UCSD-AML1 (cell line): Measurements from ENCODE around the gene KIAA0040.
A peak's percentile ranks its signal among the peaks of the same experiment; 100 is the strongest.

Source experiments
- DNase-seq: peaks from one replicate; lab custom pipeline; 2025; ENCODE audit not compliant: unreplicated experiment; lab: John Stamatoyannopoulos, UW

The KIAA0040 gene

GRCh38 chr1:175192630-175193526, at the start of gene KIAA0040:
TSS of gene KIAA0040 (minus strand) at chr1:175192776. CDS start at chr1:175161013, 31,763 bp downstream.
- DNase-seq: peak; percentile 19

- DNase-seq: no peak
These were observed 44.8 kb upstream of the KIAA0040 start for GRCh38 chr1:175237389-175237788.

GRCh38 chr1:175234639-175235038, 42.1 kb upstream of the KIAA0040 start:
- DNase-seq: no peak

DNA sequence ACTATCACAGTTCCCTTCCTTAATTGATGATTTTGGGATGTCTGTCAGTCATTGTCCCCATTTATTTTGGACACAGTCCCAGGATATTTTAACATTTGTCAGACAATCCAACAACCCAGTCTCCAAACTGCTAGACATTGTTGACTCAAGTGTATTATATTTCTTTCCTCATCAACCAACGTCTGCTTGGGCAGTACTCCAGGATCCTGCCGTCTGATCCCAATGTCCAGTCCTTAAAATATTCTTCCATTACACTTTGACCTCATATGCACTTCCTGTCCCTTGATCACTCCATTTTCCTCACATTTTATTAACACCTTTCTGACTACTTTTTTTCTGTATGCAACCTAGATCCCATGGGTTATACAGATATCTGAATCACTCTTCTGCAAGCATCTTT, 39.8 kb upstream of the KIAA0040 start:
- no peak for DNase-seq

- DNase-seq: no peak
These were observed 33.2 kb upstream of the KIAA0040 start for GRCh38 chr1:175225805-175226129.

- no peak for DNase-seq
These were observed 29.8 kb upstream of the KIAA0040 start for GRCh38 chr1:175222296-175222938.

GRCh38 chr1:175221557-175222175, 29.1 kb upstream of the KIAA0040 start:
- no peak for DNase-seq

- no peak for DNase-seq
These were observed 28.4 kb upstream of the KIAA0040 start for GRCh38 chr1:175220853-175221556.

GRCh38 chr1:175219774-175220173, 27.2 kb upstream of the KIAA0040 start:
- no peak for DNase-seq

GRCh38 chr1:175218786-175219434, 26.3 kb upstream of the KIAA0040 start:
- DNase-seq: no peak

GRCh38 chr1:175217721-175218531, 25.4 kb upstream of the KIAA0040 start:
- no peak for DNase-seq

DNA sequence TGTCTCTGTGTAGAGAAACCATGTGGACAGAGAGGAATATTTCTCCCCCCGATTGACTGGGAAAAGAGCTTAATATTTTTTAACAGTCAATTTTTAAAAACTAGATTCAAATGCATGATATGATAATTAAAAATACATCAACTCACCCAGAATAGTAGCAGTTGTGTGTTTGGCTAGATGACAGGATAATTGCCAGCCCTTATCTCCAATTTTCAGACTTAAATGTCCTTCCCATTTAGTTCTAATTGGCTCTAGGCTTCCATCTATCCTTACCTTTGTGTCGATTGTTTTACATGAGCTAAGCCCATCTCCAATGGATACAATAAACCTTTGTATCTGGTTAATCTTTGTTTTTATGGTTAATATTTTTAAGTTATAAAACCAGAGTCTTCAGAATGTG, 23.9 kb upstream of the KIAA0040 start:
- no peak for DNase-seq

- DNase-seq: no peak
These were observed 19.1 kb upstream of the KIAA0040 start for GRCh38 chr1:175211656-175212055.

DNA sequence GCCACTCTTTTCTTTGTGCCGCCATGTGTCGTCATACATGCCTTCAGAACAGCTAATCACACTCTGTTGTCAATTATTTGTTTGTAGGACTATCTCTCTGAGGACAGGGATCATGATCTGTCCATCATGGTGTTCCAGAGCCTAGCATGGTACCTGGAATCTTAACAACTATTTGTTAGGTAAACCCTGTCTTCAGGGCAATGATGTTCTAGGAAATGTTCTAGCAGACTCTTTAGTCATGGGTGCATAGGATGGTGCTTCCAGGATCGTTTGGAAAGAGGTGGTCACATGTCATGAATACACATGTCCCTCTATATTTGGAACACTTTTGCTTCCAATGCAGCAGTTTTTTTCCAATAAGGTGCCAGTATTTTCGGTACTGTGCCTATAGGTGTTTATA, 18.2 kb upstream of the KIAA0040 start:
- no peak for DNase-seq

DNA sequence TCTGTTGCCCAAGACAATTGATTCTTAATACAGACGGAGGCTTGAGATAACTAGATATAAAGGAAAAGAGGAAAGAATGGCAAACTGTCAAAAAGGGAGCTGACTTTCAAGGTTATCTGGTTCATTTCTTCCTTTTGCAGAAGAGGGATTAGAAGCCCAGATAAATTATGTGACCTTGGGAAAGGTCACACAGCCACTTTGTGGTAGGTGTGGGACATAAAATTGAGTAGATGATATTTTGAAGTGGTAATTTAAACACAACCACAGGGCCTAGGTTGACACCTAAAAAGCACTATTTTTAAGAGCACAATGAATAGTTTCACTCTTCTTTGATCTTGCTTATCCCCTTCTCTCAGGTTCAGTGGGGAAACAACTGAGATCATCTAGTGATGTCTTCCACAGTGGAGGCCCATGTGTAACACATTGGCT, 16.9 kb upstream of the KIAA0040 start:
- DNase-seq: no peak

- no peak for DNase-seq
These were observed 16.4 kb upstream of the KIAA0040 start for GRCh38 chr1:175208773-175209492.

- no peak for DNase-seq
These were observed 15.4 kb upstream of the KIAA0040 start for GRCh38 chr1:175207971-175208370.

DNA sequence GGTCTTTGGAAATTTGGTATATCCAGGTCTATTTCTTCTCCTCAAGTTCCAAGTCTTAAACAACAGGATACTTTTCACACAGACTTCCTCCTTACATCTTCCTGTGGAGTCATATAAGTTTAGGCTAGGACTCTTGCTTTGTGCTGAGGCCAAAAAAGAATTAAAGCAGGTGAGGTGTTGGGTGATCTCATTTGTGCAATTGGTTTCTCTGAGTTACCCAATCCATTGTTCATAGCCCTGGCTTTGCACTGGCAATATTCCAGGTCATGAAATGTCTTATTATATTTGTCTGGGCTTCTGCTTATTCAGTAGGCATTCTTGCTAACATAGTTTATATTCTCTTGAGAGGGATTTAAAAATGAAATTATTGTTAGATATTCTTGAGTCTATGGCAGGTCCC, 14.1 kb upstream of the KIAA0040 start:
- DNase-seq: no peak

DNA sequence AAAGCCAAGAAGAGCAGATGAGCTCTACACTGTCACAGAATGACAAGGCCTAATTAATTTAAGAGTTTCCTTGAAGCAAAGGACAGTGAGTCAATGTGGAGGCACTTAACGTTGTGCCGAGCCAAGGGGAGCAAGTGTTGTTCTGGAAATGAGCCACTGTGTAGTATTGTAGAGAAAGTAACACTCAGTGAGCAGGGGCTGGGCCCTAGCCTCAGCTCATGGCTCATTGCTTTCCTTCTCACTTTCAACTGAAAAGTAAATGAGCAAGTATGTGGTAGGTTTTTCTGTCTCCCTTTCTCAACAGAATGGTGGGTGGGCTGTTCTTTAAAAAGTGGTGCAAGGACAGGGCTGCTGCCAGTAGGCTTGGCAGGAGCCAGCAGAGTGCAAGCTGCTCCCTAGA, 11.8 kb upstream of the KIAA0040 start:
- no peak for DNase-seq
